ENCODE measurements around the gene CBFB. TPM values are rescaled to one million over a fixed set of nuclear protein-coding genes. Genes with fewer than 3 reads are reported as not detected.

The CBFB gene
- total and polyA plus RNA-seq, 3 experiments from 2014 or later = 100 to 141 (median 132) TPM

DNA sequence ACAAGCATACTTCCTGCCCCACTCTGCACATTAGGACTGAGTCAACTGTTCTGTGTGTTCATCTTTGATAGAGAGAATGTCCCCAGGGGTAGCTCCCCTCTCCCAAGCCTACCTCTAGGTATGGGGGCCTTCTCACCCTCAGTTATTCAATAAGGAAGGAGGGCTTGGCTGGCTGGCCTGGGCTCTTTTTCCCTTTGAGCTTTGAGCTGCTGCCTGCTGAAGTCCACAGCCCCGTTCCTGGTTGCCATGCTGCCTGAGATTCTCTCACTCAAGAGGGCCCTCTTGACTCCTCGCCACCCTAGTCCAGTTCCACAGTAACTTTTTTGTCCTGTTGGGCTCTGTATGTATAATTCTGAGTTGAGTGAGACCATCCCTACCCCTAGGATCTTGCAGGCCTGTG lies 116.8 kb downstream of the CBFB start:
- H3K4me1 Mint-ChIP-seq = peaks cover 0 to 11% (median 0%) of the 10 kb centered on the region in 3 donors
- no peak overlapping the region for H3K4me3 ChIP-seq (ENCODE audit: low read length)
- ChIA-PET CTCF (interaction anchor here (2.0 kb wide), 1 partner anchor 9 kb away, joined by 8 read pairs; no protein-coding TSS in a partner anchor), POLR2A (no interaction called here)
- peaks cover 0 to 6% of the 10 kb centered on the region in 2 donors for H3K27me3 Mint-ChIP-seq
- no peaks in the 10 kb centered on the region for H3K9me3 Mint-ChIP-seq
- peaks cover 28% of the 10 kb centered on the region for H3K36me3 ChIP-seq (ENCODE audit: insufficient read depth, low read length)
- H3K9me3 ChIP-seq (ENCODE audit: low read length) = no peaks in the 10 kb centered on the region
- peaks cover 4% of the 10 kb centered on the region for H3K4me1 ChIP-seq (ENCODE audit: insufficient read depth, low read length)
- peaks cover 8 to 68% (median 22%) of the 10 kb centered on the region in 3 donors for H3K36me3 Mint-ChIP-seq
- peak overlapping the region in 2 of 8 donors; percentile 2 to 9 for H3K27ac Mint-ChIP-seq
- H3K4me3 Mint-ChIP-seq = no peak overlapping the region
- H3K27me3 ChIP-seq (ENCODE audit: insufficient read depth, low read length, poor library complexity, severe bottlenecking) = no peaks in the 10 kb centered on the region
- no peak for DNase-seq
- no peak overlapping the region for H3K27ac ChIP-seq (ENCODE audit: low read depth, low read length)

DNA sequence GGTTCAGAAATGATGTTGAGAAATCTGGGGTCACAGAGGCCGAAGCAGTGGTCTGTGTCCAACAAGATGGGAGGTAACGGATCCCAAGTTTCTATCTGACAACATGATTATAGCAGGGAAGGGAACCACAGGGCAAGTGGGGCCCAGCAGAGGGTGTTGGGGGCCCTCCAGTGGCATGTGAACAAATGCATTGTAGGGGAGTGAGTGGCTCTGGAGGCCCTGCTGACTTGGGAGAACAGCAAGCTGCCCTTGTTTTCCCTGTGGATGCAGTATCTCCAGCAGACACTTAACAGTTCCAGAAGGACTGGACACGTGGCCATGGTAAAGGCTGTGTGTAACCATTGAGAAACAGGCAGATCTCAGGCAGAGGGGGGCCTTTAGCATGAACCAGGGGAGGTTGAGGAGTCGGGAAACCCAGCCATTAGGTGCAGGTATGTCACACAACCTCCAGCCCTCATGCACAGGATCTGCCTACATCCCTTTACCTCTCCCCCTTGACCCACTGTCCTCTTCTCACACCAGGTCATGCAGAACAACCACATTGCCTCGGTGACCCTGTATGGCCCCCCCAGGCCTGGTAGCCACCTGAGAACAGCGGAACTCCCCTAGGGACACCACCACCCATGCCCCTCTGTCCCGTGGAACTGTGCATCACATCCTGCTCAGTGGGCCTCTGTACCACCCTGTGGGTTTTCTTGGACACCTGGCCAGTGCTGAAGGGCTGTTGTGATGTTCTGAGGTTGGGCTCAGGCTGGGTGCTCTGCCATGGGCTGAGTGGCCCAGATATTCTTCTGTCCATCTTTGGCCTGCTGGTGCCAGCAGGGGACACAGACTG lies 117.8 kb downstream of the CBFB start:
- Histone ChIP-seq H3K4me1 (ENCODE audit: insufficient read depth, low read length) (peaks cover 7% of the 10 kb centered on the region), H3K9me3 (ENCODE audit: low read length) (no peaks in the 10 kb centered on the region), H3K27me3 (ENCODE audit: insufficient read depth, low read length, poor library complexity, severe bottlenecking) (no peaks in the 10 kb centered on the region), H3K36me3 (ENCODE audit: insufficient read depth, low read length) (peaks cover 20% of the 10 kb centered on the region), H3K27ac (ENCODE audit: low read depth, low read length) (no peak overlapping the region), H3K4me3 (ENCODE audit: low read length) (no peak overlapping the region)
- H3K36me3 Mint-ChIP-seq = peaks cover 5 to 60% (median 18%) of the 10 kb centered on the region in 3 donors
- DNase-seq = no peak
- POLR2A ChIA-PET = no interaction called here
- no peaks in the 10 kb centered on the region for H3K9me3 Mint-ChIP-seq
- peaks cover 5 to 20% (median 8%) of the 10 kb centered on the region in 3 donors for H3K4me1 Mint-ChIP-seq
- H3K27ac Mint-ChIP-seq = peak overlapping the region in 1 of 8 donors; percentile 23
- CTCF ChIA-PET = interaction anchor here (0.9 to 2.0 kb wide), 3 partner anchors 8 to 169 kb away, joined by 3 to 8 read pairs (median 3); no protein-coding TSS in a partner anchor
- peaks cover 0 to 6% of the 10 kb centered on the region in 2 donors for H3K27me3 Mint-ChIP-seq
- H3K4me3 Mint-ChIP-seq = peak overlapping the region in 1 of 7 donors; percentile 15

DNA sequence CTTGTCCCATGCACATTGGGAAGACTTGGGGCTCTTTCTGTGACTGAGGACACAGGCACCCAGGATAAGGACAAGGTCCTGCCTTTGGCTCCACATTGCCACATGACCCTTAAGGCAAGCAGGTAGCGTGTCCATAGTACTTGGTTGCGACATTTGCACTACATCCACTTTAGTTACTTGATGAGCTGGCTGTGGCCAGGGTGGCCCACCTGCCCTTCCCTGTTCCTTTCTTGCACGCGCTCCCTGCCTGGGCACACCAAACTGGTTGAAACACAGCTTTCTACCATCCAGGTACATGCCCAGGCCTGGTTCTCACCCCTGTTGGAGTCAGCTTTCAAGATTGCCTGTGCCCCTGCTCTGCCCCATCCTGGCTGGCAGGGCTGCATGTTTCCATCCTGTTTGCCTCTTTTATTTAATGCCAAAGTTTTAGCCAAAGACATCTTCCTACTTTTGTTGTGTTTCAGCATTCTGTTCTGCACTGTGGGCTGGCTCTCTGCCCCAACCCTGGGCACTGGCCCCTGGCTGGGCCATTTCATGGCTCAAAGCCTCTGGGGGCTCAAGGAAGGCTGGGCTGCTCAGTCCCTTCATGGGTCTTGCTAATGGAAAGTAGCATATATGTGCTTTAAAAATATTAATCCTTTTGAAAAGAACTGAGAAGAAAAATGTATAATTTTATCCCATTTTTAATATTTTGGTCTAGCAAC lies 118.6 kb downstream of the CBFB start:
- no peaks in the 10 kb centered on the region for H3K27me3 ChIP-seq (ENCODE audit: insufficient read depth, low read length, poor library complexity, severe bottlenecking)
- ChIA-PET CTCF (interaction anchor here (0.9 to 1.0 kb wide), 2 partner anchors 7 to 170 kb away, joined by 3 read pairs; no protein-coding TSS in a partner anchor), POLR2A (no interaction called here)
- Mint-ChIP-seq H3K9me3 (no peaks in the 10 kb centered on the region), H3K4me3 (no peak overlapping the region), H3K4me1 (peaks cover 6 to 24% (median 10%) of the 10 kb centered on the region in 3 donors), H3K27me3 (peaks cover 0 to 6% of the 10 kb centered on the region in 2 donors), H3K27ac (peak overlapping the region in 4 of 8 donors; percentile 15 to 68 (median 46)), H3K36me3 (peaks cover 5 to 54% (median 14%) of the 10 kb centered on the region in 3 donors)
- no peak overlapping the region for H3K27ac ChIP-seq (ENCODE audit: low read depth, low read length)
- DNase-seq = no peak
- no peak overlapping the region for H3K4me3 ChIP-seq (ENCODE audit: low read length)
- H3K4me1 ChIP-seq (ENCODE audit: insufficient read depth, low read length) = peaks cover 7% of the 10 kb centered on the region
- H3K9me3 ChIP-seq (ENCODE audit: low read length) = no peaks in the 10 kb centered on the region
- H3K36me3 ChIP-seq (ENCODE audit: insufficient read depth, low read length) = peaks cover 20% of the 10 kb centered on the region

DNA sequence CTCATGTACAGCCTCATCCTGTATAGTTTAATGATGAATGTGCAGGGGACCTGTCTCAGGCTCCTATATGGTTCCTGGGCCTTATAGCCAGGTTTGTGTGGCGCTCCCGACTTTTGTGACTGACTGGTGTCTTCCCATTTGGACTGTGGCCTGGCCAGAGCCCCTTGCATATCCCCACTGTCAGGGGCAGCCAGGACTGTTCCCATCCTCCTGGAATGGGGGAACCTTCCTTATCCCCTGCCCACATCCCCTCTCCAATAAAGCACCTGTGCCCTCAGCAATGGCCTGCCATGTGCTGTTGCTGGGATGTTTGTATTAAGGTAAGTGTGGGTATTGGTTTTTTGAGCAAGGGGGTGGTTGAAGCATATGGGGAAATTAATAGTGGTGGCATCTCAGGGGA lies 119.3 kb downstream of the CBFB start:
- peaks cover 18% of the 10 kb centered on the region for H3K36me3 ChIP-seq (ENCODE audit: insufficient read depth, low read length)
- H3K4me1 Mint-ChIP-seq = peaks cover 12 to 30% (median 16%) of the 10 kb centered on the region in 3 donors
- H3K27me3 ChIP-seq (ENCODE audit: insufficient read depth, low read length, poor library complexity, severe bottlenecking) = no peaks in the 10 kb centered on the region
- no peak overlapping the region for H3K27ac ChIP-seq (ENCODE audit: low read depth, low read length)
- no peaks in the 10 kb centered on the region for H3K9me3 Mint-ChIP-seq
- ChIA-PET CTCF (no interaction called here), POLR2A (no interaction called here)
- H3K4me3 Mint-ChIP-seq = peak overlapping the region in 4 of 7 donors; percentile 41 to 57 (median 44)
- H3K27ac Mint-ChIP-seq = no peak overlapping the region
- H3K36me3 Mint-ChIP-seq = peaks cover 5 to 49% (median 12%) of the 10 kb centered on the region in 3 donors
- H3K4me1 ChIP-seq (ENCODE audit: insufficient read depth, low read length) = peaks cover 7% of the 10 kb centered on the region
- no peaks in the 10 kb centered on the region for H3K9me3 ChIP-seq (ENCODE audit: low read length)
- H3K27me3 Mint-ChIP-seq = peaks cover 0 to 6% of the 10 kb centered on the region in 2 donors
- no peak overlapping the region for H3K4me3 ChIP-seq (ENCODE audit: low read length)
- no peak for DNase-seq

DNA sequence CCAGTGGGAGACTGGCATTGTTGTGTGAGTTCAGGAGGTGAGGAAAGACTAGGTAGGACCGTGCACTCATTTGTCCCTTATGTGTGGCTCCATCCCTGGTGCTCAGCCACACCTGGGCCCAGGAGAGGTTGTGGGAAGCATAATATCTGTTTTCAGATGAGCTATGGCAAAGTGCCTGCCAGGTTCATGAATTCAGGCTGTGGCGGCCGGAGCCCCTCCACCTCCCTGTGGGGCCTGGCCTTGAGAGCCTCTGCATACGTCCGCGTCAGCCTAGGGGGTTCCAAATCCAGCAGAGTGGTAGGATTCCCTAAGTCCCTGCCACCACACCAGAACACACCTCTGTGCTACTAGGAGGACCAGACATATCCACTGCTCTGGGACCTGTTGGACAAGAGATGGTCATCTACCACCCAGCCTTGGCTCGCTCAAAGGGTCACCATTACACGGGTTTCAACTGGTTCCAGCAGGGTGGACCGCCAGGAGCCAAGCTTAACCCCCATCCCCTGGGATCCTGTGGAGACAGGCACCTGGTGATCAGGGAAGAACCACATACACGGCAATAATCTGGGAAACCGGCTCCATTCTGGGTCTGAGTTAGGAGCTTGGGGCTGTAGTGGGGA lies 119.8 kb downstream of the CBFB start:
- Histone ChIP-seq H3K36me3 (ENCODE audit: insufficient read depth, low read length) (peaks cover 14% of the 10 kb centered on the region), H3K4me3 (ENCODE audit: low read length) (no peak overlapping the region), H3K4me1 (ENCODE audit: insufficient read depth, low read length) (peaks cover 7% of the 10 kb centered on the region), H3K9me3 (ENCODE audit: low read length) (no peaks in the 10 kb centered on the region), H3K27ac (ENCODE audit: low read depth, low read length) (no peak overlapping the region), H3K27me3 (ENCODE audit: insufficient read depth, low read length, poor library complexity, severe bottlenecking) (no peaks in the 10 kb centered on the region)
- Mint-ChIP-seq H3K9me3 (no peaks in the 10 kb centered on the region), H3K4me1 (peaks cover 16 to 34% (median 19%) of the 10 kb centered on the region in 3 donors), H3K36me3 (peaks cover 5 to 45% (median 12%) of the 10 kb centered on the region in 3 donors), H3K27me3 (peaks cover 0 to 6% of the 10 kb centered on the region in 2 donors), H3K4me3 (peak overlapping the region; percentile 32 to 57 (median 41)), H3K27ac (no peak overlapping the region)
- DNase-seq = no peak
- ChIA-PET CTCF (interaction anchor here (0.9 to 1.3 kb wide), 2 partner anchors 37 to 48 kb away, joined by 3 to 4 read pairs; no protein-coding TSS in a partner anchor), POLR2A (no interaction called here)

DNA sequence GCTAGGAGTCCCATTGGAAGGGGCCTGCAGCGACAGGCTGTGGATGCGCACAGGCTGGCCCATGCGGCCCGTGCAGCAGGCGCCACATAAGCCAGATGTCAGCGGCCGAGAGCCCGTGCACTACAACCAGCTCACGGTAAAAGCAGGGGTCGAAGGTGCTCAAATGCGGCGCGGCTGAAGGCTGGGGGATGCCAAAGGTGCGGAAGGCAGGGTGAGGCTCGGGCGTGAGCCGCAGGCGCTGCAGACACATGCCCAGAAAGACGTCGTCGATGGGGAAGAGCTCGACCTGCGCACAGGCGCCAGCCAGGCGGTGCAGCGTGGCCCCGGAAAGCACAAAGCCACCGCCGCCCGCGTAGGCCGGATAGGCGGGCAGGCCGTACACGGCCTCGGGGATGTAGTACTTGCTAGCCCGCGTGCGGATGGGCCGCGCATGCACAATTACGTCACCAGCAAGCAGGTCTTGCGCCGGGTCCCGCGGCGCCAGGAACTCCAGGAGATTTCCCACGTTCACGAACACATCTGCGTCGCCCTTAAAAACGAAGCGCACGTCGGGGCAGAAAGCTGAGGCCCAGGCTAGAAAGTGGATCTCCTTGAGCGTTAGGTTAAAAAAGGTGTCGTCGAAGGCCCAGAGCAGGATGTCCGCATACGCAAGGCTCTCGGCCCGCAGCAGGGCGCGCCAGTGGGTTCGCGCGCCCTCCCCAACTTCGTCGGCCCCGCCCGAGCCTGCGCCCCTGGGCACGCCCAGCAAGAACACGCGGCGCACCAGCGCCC lies 120.5 kb downstream of the CBFB start:
- Mint-ChIP-seq H3K4me1 (peaks cover 21 to 40% (median 24%) of the 10 kb centered on the region in 3 donors), H3K36me3 (peaks cover 5 to 39% (median 7%) of the 10 kb centered on the region in 3 donors), H3K9me3 (no peaks in the 10 kb centered on the region), H3K27me3 (peaks cover 0 to 6% of the 10 kb centered on the region in 2 donors), H3K4me3 (peak overlapping the region in 6 of 7 donors; percentile 32 to 57 (median 44)), H3K27ac (no peak overlapping the region)
- ChIA-PET POLR2A (no interaction called here), CTCF (interaction anchor here (0.9 to 1.3 kb wide), 2 partner anchors 36 to 48 kb away, joined by 3 to 4 read pairs; no protein-coding TSS in a partner anchor)
- Histone ChIP-seq H3K9me3 (ENCODE audit: low read length) (no peaks in the 10 kb centered on the region), H3K4me1 (ENCODE audit: insufficient read depth, low read length) (peaks cover 7% of the 10 kb centered on the region), H3K4me3 (ENCODE audit: low read length) (no peak overlapping the region), H3K36me3 (ENCODE audit: insufficient read depth, low read length) (peaks cover 13% of the 10 kb centered on the region), H3K27me3 (ENCODE audit: insufficient read depth, low read length, poor library complexity, severe bottlenecking) (no peaks in the 10 kb centered on the region), H3K27ac (ENCODE audit: low read depth, low read length) (no peak overlapping the region)
- DNase-seq = no peak

Data from CD8-positive, alpha-beta memory T cell (primary cell).